ENCODE results near the gene USP21. TPM values are rescaled to one million over a fixed set of nuclear protein-coding genes. Genes with fewer than 3 reads are reported as not detected.

USP21 gene
- total and polyA plus RNA-seq, 9 donors, result 16.7 to 41.9 (median 36.2) TPM

DNA sequence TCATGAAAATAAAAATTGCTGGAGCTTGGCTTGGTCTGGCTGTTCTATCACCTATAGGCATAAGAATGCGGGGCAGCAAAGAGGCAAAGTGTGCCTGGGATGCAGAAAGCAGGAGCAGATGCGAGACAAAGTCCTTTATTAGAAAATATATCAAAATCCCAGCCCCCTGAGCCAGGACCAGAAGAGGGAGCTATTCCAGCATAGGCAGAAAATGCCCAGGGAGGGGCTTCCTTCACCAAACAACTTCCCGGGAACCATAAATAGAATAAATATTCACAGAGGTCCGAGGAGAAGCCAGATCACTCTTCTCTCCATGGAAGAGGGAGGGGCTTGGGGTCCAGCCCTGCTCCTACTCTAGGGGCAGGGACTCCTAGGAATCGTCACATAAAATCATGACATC is 11.9 kb downstream of the USP21 start:
- peak in 1 of 5 donors; percentile 13 for DNase-seq
- H3K9me3 ChIP-seq, result no peaks in the 10 kb centered on the region
- H3K36me3 ChIP-seq, result no peaks in the 10 kb centered on the region
- H3K27me3 ChIP-seq, result no peaks in the 10 kb centered on the region
- WGBS, 3 donors, result 50 to 53% (median 53%) methylated on average over 5 of the region's 5 CpGs
- H3K4me3 ChIP-seq, result no peak overlapping the region
- peaks cover 5% of the 10 kb centered on the region for H3K4me1 ChIP-seq (ENCODE audit: insufficient read depth)
- intact Hi-C loops (cut with DNase I), result no loop called here
- TF ChIP-seq, protein P1, sequence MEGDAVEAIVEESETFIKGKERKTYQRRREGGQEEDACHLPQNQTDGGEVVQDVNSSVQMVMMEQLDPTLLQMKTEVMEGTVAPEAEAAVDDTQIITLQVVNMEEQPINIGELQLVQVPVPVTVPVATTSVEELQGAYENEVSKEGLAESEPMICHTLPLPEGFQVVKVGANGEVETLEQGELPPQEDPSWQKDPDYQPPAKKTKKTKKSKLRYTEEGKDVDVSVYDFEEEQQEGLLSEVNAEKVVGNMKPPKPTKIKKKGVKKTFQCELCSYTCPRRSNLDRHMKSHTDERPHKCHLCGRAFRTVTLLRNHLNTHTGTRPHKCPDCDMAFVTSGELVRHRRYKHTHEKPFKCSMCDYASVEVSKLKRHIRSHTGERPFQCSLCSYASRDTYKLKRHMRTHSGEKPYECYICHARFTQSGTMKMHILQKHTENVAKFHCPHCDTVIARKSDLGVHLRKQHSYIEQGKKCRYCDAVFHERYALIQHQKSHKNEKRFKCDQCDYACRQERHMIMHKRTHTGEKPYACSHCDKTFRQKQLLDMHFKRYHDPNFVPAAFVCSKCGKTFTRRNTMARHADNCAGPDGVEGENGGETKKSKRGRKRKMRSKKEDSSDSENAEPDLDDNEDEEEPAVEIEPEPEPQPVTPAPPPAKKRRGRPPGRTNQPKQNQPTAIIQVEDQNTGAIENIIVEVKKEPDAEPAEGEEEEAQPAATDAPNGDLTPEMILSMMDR (IDR thresholded peaks at IDR 0.05), result no peak
- TF ChIP-seq POLR2A (IDR thresholded peaks at IDR 0.05), result no peak
- TF ChIP-seq EP300 (IDR thresholded peaks at IDR 0.05), result no peak
- H3K27ac ChIP-seq, result no peak overlapping the region

DNA sequence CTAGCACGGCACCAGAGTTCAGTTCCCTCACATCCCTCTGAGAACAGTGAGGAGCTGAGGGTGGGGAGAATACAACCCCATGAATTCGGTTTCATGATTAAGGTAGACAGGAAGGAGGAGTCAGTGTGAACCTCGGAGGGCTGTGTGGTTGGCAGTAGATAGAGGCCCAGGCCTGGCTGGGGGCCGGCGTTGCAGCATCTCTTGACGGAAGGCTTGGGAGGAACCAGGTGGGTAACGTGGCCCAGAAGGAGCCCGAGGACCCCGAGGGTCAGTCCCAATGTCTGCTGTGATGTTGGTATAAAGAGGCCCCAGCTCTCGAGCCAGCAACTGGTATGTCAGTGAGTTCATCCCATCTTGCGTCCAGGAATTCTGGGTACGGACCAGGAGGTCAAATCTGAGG is 12.4 kb downstream of the USP21 start:
- intact Hi-C loops (cut with DNase I), result no loop called here
- 65 to 76% (median 75%) methylated on average over 12 of the region's 12 CpGs for WGBS, 3 donors
- no peak overlapping the region for H3K4me3 ChIP-seq
- H3K9me3 ChIP-seq, result no peaks in the 10 kb centered on the region
- peak in 1 of 5 donors; percentile 29 for DNase-seq
- TF ChIP-seq POLR2A (IDR thresholded peaks at IDR 0.05), result no peak
- TF ChIP-seq EP300 (IDR thresholded peaks at IDR 0.05), result no peak
- TF ChIP-seq, protein P1 (IDR thresholded peaks at IDR 0.05), result no peak
- no peaks in the 10 kb centered on the region for H3K36me3 ChIP-seq
- no peak overlapping the region for H3K27ac ChIP-seq
- H3K4me1 ChIP-seq (ENCODE audit: insufficient read depth), result peaks cover 9% of the 10 kb centered on the region
- no peaks in the 10 kb centered on the region for H3K27me3 ChIP-seq

DNA sequence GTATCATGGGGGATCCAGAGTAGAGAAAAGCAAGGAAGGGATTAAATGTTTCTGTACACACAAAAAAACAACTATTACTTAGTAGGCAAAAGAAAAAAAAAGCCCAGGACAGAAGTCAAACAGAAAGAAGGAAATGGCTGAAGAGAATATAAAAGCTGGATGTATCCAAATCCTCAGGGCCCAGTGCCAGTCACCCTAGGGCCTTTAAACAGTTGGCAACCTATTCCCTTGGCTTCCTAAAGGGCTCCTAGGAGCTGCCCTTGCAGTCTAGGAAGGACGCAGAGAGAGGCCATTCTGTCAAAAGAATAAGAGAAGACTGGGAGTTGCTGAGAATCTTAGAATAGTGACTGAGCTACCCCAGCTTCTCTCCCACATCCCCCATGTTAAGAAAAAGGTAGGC is 13.0 kb downstream of the USP21 start:
- Histone ChIP-seq H3K27me3 (no peaks in the 10 kb centered on the region), H3K4me3 (no peak overlapping the region), H3K9me3 (no peaks in the 10 kb centered on the region), H3K4me1 (ENCODE audit: insufficient read depth) (peaks cover 9% of the 10 kb centered on the region), H3K27ac (no peak overlapping the region), H3K36me3 (no peaks in the 10 kb centered on the region)
- TF ChIP-seq POLR2A (IDR thresholded peaks at IDR 0.05), result no peak
- no peak for TF ChIP-seq EP300 (IDR thresholded peaks at IDR 0.05)
- TF ChIP-seq, protein P1 (IDR thresholded peaks at IDR 0.05), result no peak
- intact Hi-C loops (cut with DNase I), result no loop called here
- peak in 1 of 5 donors; percentile 19 for DNase-seq
- 71 to 77% (median 73%) methylated on average over 1 of the region's 1 CpG for WGBS, 3 donors

DNA sequence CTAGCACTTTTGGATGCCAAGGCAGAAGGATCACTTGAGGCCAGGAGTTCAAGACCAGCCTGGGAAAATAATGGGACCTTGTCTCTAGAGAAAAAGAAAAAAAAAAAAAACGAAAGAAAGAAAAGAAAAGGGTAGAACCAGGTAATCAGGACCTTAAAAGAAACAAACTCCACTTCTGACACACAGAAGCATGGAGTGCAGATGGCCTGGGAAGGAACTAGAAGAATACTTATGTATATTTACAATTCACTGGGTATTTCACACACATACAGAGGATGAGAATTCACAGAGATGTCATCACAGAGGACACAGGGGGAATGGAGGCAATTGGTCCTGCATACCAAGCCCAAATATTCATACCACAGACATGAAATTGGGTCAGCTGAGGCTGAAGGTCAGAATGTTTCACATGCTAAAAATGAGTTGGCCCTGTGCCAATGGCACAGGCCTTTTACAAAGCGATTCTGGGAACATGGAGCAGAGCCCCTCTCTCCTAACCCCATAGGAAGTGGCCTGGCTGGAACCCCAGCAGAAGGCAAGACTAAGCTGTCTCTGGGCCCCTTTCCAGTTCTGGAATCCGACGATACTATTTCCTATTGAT is 13.6 kb downstream of the USP21 start:
- H3K36me3 ChIP-seq, result no peaks in the 10 kb centered on the region
- peak in 1 of 5 donors; percentile 53 for DNase-seq

More for the DNA sequence above, 13.6 kb downstream of the USP21 start:
- TF ChIP-seq, protein P1 (IDR thresholded peaks at IDR 0.05), result no peak
- TF ChIP-seq POLR2A (IDR thresholded peaks at IDR 0.05) (no peak), EP300 (IDR thresholded peaks at IDR 0.05) (no peak)
- H3K27ac ChIP-seq, result no peak overlapping the region
- H3K9me3 ChIP-seq, result no peaks in the 10 kb centered on the region
- H3K27me3 ChIP-seq, result no peaks in the 10 kb centered on the region
- intact Hi-C loops (cut with DNase I), result no loop called here
- WGBS, 3 donors, result 19 to 33% (median 20%) methylated on average over 4 of the region's 4 CpGs
- no peak overlapping the region for H3K4me3 ChIP-seq
- H3K4me1 ChIP-seq (ENCODE audit: insufficient read depth), result peaks cover 6% of the 10 kb centered on the region

Data from ovary (tissue), 9 donors.